Effector CD8-positive, alpha-beta T cell (primary cell): ENCODE results near the gene PHC1.
"Not testable (repeated sequence)": the region's sequence is repeated elsewhere in the genome, so short reads cannot be mapped to it uniquely, and the experiment has no call there.

Source experiments
- DNase-seq: peaks from one replicate; lab custom pipeline; 2025; lab: John Stamatoyannopoulos, UW

The PHC1 gene

GRCh38 chr12:8909752-8910151 lies 4.6 kb upstream of the PHC1 start:
- DNase-seq = no peak

DNA sequence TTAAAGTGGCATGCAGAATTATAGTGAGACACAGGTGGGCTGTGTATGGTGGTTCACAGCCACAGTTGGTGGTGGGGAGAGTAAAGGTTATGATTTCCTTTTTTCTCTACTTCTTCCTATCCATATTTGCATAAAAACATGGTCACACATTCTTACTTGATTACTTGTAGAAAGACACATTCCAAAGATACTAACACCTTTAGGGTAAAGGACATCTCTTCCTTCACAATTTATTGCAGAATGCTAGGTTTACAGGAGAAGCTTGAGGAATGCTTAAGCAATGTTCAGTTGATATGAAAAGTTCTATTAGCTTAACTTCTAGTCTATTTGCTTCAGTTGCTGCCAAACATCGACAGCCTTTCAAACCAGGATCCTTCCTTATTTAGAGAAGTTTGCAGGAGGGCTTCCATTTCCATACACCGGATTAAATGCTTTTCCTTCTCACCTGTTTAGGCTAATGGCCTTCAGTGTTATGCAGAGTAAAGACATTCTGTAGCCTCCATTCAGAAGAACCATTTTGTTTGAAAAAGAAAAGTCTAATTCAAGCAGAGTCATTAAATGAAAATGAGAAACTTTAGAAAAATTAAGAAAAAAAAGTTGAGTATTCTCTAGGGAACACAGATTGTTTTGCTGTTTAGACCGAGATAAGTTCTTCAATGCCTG lies 2.6 kb upstream of the PHC1 start:
- DNase-seq = no peak

GRCh38 chr12:8912914-8913313 lies 1.4 kb upstream of the PHC1 start:
- no peak for DNase-seq

GRCh38 chr12:8913702-8914032 lies 642 bp upstream of the PHC1 start:
- DNase-seq = no peak

DNA sequence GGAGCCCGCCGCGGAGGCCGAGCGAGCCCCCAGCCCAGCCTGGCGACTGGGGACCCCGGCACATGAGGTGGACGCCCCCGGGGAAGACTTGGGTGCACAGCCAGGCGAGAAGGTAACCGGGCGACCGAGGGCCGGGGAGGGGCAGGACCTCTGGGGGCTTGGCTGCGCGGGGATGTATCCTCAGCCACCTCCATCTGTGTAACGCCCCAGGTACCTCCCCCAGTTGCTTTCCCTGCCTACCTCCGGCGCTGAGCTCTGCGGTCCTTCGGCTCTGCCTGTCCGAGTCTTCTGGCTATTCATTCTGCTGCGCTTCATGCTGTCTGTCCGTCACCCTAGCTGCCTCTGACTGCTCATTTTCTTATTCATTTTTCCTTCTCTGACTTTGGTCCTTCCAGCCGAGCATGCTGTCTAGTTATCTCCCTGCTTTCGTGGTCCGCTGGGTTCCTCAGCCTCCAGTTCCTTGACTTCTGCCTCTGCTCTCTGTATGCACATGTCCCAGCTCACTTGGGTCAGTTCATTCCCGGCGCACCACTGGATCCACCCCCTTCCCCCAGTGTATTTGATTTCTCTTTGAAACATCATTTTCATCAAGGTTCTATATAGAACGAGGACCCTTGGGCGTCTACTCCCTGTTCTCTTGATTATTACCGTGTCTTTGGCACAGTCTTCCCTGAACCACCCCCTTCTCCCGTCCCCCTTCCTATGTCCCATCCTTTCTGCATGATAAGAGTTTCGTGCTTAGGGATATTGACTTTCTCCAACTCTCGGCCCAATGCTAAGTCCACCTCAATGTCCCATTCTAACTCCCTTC lies 612 bp downstream of the PHC1 start:
- DNase-seq = peak; percentile 41

DNA sequence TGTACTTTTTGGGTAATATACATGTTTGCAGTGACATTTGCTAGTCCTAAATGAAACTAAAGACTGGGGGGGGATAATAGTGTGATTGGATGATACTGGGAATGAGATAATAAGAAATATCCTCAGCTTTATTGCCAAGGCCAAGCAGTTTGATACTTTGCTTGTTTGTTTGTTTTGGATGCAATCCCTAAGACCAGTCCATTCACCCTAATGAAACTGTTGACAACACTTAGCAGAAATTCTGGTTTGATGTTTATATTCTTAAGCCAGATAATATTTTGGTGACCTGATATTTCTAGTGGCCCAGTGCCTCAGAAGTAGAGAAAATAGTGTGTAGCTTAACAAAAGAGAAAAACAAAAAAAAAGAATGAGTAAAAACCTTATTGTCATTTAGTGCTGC lies 1.8 kb downstream of the PHC1 start:
- no peak for DNase-seq

- no peak for DNase-seq
These were observed 2.7 kb downstream of the PHC1 start for GRCh38 chr12:8917031-8917430.

DNA sequence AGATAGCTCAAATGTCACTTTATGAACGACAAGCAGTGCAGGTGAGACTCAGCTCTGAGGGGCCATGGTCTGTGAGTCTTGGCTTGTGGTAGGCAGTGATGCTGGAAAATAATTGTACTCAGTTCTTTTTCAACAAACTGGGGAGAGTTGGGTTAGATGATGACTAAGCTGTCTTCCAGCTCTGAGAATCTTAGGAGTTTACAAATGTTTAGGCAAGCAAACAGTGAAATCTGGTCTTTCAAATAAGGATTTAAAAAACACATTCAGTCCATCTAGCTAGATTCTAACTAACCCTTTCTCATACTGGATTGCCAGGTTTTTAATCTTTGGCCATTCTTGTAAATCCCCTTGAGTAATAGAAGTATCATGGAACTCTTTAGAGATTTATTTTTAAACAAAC lies 3.4 kb downstream of the PHC1 start:
- no peak for DNase-seq

DNA sequence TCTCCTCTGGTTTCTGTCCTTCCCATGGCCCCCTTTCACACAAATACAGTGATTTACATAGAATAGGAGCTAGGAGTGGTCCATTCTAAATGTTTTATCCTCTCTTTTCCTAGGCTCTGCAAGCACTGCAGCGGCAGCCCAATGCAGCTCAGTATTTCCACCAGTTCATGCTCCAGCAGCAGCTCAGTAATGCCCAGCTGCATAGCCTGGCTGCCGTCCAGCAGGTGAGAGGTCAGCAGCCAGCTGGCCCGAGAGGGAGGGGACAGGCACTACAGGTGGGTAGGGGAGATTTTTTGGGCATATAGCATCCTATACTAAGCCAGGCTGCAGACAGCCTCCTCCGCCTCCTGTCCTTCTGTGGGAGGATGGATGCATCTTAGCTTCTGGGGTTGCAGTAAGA lies 5.3 kb downstream of the PHC1 start:
- DNase-seq = not testable (repeated sequence)

DNA sequence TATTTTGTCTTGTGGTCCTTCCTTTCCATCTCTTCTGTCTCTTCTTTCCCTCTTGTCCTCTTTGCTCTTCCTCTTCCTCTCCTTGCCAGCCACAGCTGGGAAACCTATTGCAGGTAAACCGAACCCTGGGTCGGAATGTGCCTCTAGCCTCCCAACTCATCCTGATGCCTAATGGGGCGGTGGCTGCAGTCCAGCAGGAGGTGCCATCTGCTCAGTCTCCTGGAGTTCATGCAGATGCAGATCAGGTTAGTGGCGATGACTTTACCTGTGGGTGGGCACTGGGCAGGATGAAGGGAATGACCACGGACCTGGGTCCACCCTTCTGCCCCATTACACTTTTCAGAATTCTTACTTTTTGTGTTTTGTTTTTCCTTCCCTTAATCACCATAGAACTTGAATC lies 8.2 kb downstream of the PHC1 start:
- DNase-seq = no peak

DNA sequence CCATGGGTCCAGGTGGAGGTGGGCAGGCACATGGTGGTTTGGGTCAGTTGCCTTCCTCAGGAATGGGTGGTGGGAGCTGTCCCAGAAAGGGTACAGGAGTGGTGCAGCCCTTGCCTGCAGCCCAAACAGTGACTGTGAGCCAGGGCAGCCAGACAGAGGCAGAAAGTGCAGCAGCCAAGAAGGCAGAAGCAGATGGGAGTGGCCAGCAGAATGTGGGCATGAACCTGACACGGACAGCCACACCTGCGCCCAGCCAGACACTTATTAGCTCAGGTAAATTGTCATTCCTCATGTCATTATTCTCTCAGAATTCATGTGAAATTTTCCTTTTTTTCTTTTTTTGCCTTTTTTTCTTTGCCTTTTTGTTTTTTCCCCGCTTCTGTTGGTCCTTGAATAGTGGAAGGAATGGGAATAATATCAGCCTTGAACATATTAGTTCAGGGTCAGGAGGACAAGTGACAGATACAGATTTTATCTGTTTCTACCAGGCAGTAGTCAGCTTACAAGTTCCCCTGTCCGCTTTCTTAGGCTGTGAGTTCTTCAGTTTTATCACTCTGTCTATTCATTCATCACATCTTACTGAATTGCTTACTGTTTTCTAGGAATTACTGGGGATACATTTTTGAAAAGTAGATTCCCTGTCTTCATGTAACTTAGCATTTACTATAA lies 16.5 kb downstream of the PHC1 start:
- DNase-seq = not testable (repeated sequence)

GRCh38 chr12:8932464-8932863 lies 18.2 kb downstream of the PHC1 start:
- DNase-seq = not testable (repeated sequence)

- not testable (repeated sequence) for DNase-seq
These were observed 19.8 kb downstream of the PHC1 start for GRCh38 chr12:8934080-8934479.

DNA sequence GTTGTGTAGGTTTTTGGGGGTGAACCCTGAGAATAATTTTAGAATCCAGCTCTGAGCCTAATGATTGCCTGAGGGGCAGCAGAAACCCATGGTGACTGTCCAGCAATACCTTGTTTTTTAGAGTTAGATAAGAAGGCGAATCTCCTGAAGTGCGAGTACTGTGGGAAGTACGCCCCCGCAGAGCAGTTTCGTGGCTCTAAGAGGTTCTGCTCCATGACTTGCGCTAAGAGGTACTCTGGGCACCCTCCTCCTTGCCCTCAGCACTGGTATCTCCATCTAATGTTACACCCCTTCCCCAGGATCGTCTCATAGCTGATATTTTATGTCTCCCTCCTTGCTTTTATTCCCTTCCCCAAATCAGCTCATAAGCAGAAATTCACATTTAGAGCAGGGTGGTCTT lies 22.4 kb downstream of the PHC1 start:
- no peak for DNase-seq

DNA sequence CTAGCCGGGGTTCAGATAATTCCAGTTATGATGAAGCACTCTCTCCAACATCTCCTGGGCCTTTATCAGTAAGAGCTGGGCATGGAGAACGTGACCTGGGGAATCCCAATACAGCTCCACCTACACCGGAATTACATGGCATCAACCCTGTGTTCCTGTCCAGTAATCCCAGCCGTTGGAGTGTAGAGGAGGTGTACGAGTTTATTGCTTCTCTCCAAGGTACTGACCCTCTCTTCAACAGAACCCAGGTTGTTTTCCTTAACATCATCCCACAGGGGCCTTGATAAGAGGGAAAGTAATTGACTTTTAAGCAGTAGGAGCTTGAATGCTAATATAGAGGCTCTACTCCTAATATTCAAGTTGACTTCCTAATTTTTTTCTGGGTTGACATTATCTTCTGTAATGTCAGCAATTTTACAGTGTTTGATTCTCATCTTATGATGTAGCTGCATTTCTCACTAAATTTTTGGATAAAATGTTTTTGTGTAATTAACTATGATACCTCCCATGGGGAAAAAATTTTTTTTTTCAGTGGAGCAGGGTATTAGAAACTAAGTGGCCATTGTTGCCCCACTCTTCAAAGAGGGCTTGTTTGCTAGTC lies 23.6 kb downstream of the PHC1 start:
- DNase-seq = not testable (repeated sequence)

- DNase-seq = no peak
These were observed 27.6 kb downstream of the PHC1 start for GRCh38 chr12:8941691-8942478.

DNA sequence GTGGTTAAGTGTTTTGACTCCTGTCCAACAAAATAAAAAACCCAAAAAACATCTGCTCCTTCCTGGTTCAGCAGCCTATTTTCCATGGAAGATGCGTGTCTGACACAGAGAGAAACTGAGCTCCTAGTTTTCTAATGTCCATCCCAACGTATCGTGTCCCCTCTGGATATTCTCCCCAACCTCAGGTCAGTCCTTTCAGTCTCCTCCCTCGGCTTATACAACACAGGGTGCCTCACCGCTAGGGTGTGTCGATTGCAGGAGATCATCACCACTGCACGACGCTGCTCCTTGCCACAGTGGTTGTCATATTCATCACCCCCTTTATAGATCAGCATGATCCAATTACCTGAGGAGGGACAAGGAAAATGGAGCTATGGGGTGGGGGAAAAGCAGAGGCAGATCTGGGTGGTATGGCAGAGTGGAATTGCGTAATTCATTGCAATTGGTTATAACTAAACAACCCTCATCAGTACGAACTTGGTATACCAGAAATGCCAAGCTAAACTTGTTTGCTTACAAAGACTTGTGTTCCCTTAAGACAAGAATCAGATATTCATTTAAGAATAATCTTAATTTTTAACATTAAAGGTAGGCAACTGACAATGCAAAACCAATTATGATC lies 29.4 kb downstream of the PHC1 start:
- DNase-seq = no peak

DNA sequence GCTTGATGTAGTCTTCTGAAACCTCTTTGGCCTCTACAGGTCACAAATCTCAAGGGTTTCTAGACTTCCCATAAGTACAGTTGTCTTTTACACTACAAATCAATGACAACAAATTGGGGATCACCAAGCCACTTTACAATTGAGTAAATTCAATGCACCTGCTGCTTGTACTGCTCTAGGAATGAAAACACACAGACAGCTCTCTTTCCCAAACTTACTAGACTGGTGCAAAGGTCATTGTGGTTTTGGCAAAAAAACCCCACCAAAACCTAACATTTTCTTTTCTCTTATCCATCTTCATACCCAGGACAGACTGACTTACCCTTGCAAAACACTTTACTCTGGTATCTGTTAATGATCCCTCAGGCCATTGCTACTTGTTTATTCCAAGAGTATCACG lies 32.4 kb downstream of the PHC1 start:
- DNase-seq = no peak

- no peak for DNase-seq
These were observed 33.4 kb downstream of the PHC1 start for GRCh38 chr12:8947737-8948136.

- DNase-seq = no peak
These were observed 34.5 kb downstream of the PHC1 start for GRCh38 chr12:8948701-8949341.
